GM18507 (cell line): ENCODE data around the gene KCTD1.

ENCODE experiments used
- DNase-seq: peaks from one replicate; pipeline ENCODE4 v3.0.0; 2011; ENCODE audit warnings: low read depth; ENCODE audit not compliant: insufficient read length; ENCODE audit errors: extremely low spot score
- FAIRE-seq: peaks from 2 replicates; lab custom pipeline; 2011; peaks lifted over from hg19 to GRCh38; lab: Jason Lieb, UNC

KCTD1 gene

GRCh38 chr18:26464128-26465011, 84.0 kb downstream of the KCTD1 start:
- DNase-seq (no peak), FAIRE-seq (no peak)

- DNase-seq (no peak), FAIRE-seq (no peak)
These were observed 86.0 kb downstream of the KCTD1 start for GRCh38 chr18:26462355-26462754.

GRCh38 chr18:26461405-26461804, 86.9 kb downstream of the KCTD1 start:
- FAIRE-seq (no peak), DNase-seq (no peak)

GRCh38 chr18:26460449-26461091, 87.8 kb downstream of the KCTD1 start:
- DNase-seq, result no peak
- FAIRE-seq, result peak; percentile 97

GRCh38 chr18:26459884-26460283, 88.5 kb downstream of the KCTD1 start:
- no peak for FAIRE-seq
- no peak for DNase-seq

GRCh38 chr18:26459340-26459739, 89.0 kb downstream of the KCTD1 start:
- FAIRE-seq, result peak; percentile 48

GRCh38 chr18:26458526-26459232, 89.7 kb downstream of the KCTD1 start:
- peak; percentile 92 for FAIRE-seq
- DNase-seq, result no peak

More at GRCh38 chr18:26459340-26459739, 89.0 kb downstream of the KCTD1 start:
- DNase-seq, result no peak

- FAIRE-seq (no peak), DNase-seq (no peak)
These were observed 90.6 kb downstream of the KCTD1 start for GRCh38 chr18:26457611-26458353.

- DNase-seq, result no peak
- FAIRE-seq, result no peak
These were observed 91.2 kb downstream of the KCTD1 start for GRCh38 chr18:26457195-26457594.

- DNase-seq (no peak), FAIRE-seq (peak; percentile 9)
These were observed 92.3 kb downstream of the KCTD1 start for GRCh38 chr18:26456070-26456491.

GRCh38 chr18:26455639-26456038, 92.7 kb downstream of the KCTD1 start:
- FAIRE-seq, result no peak

GRCh38 chr18:26454616-26455015, 93.7 kb downstream of the KCTD1 start:
- no peak for FAIRE-seq
- no peak for DNase-seq

More at GRCh38 chr18:26455639-26456038, 92.7 kb downstream of the KCTD1 start:
- DNase-seq, result no peak

GRCh38 chr18:26454192-26454591, 94.2 kb downstream of the KCTD1 start:
- DNase-seq (no peak), FAIRE-seq (no peak)

- DNase-seq (no peak), FAIRE-seq (peak; percentile 65)
These were observed 94.9 kb downstream of the KCTD1 start for GRCh38 chr18:26453386-26453901.

- FAIRE-seq, result no peak
- DNase-seq, result no peak
These were observed 97.2 kb downstream of the KCTD1 start for GRCh38 chr18:26450989-26451682.

GRCh38 chr18:26448714-26449159, 99.6 kb downstream of the KCTD1 start:
- FAIRE-seq (peak; percentile 72), DNase-seq (no peak)

- no peak for FAIRE-seq
- DNase-seq, result no peak
These were observed 104.5 kb downstream of the KCTD1 start for GRCh38 chr18:26443853-26444252.

GRCh38 chr18:26442126-26442525, 106.2 kb downstream of the KCTD1 start:
- DNase-seq, result no peak
- no peak for FAIRE-seq

GRCh38 chr18:26440644-26441043, 107.7 kb downstream of the KCTD1 start:
- no peak for FAIRE-seq

More at GRCh38 chr18:26440644-26441043, 107.7 kb downstream of the KCTD1 start:
- DNase-seq, result no peak
